Lung (tissue), 16 donors: ENCODE results near the gene ETDC. TPM values are rescaled to one million over a fixed set of nuclear protein-coding genes. Genes with fewer than 3 reads are reported as not detected.
"Not testable (repeated sequence)": the region's sequence is repeated elsewhere in the genome, so short reads cannot be mapped to it uniquely, and the experiment has no call there.

Experiments used
- ATAC-seq: fragments of 200-7000 bp; cut with Tn5 transposase; one replicate; pipeline ENCODE4 v1.9.1; 2020; ENCODE audit warnings: moderate number of reproducible peaks; ENCODE audit not compliant: insufficient read depth, low FRiP score
- DNase-seq, 3 donors: peaks; one replicate each; pipeline ENCODE4 v3.0.0-alpha.2; 2013 to 2017
- H3K27ac ChIP-seq, 2 donors: one replicate each; pipeline ENCODE4 v1.5.1; 2013; ENCODE audit warnings: mild to moderate bottlenecking in 2 of 2, moderate library complexity in 2 of 2, control low read depth in 1 of 2, inconsistent platforms in 1 of 2, low read depth in 1 of 2, low read length in 1 of 2
- H3K27me3 ChIP-seq, 3 donors: one replicate each; pipeline ENCODE4 v1.5.1; 2013; ENCODE audit warnings: low read length in 2 of 3; ENCODE audit not compliant: control insufficient read depth in 3 of 3, insufficient read depth in 3 of 3
- H3K36me3 ChIP-seq, 4 donors: one replicate each; pipeline ENCODE4 v1.5.1; 2013; ENCODE audit warnings: low read length in 4 of 4, mild to moderate bottlenecking in 1 of 4, moderate library complexity in 1 of 4; ENCODE audit not compliant: control insufficient read depth in 4 of 4, insufficient read depth in 4 of 4
- H3K4me1 ChIP-seq, 5 donors: one replicate each; pipeline ENCODE4 v1.5.1; 2013; ENCODE audit warnings: low read length in 5 of 5, mild to moderate bottlenecking in 2 of 5, moderate library complexity in 1 of 5; ENCODE audit not compliant: control insufficient read depth in 5 of 5, insufficient read depth in 5 of 5
- H3K4me3 ChIP-seq: one replicate; pipeline ENCODE4 v1.5.1; 2013; ENCODE audit warnings: mild to moderate bottlenecking, control low read depth, moderate library complexity
- H3K9ac ChIP-seq, 2 donors: one replicate each; pipeline ENCODE4 v1.5.1; 2013; ENCODE audit warnings: low read length in 2 of 2, control low read depth in 1 of 2; ENCODE audit not compliant: insufficient read depth in 1 of 2
- H3K9me3 ChIP-seq, 4 donors: one replicate each; pipeline ENCODE4 v1.5.1; 2013; ENCODE audit warnings: low read length in 3 of 4, mild to moderate bottlenecking in 1 of 4, moderate library complexity in 1 of 4; ENCODE audit not compliant: control insufficient read depth in 4 of 4, insufficient read depth in 3 of 4
- CTCF ChIP-seq: IDR thresholded peaks from 2 replicates; pipeline ENCODE4 v1.5.1; 2012; ENCODE audit warnings: mild to moderate bottlenecking; ENCODE audit errors: control extremely low read depth, extremely low read depth
- WGBS, 2 donors: extraction: QIAGEN DNeasy Blood & Tissue Kit; methylation state at CpG; one replicate each; pipeline ENCODE4 v1.1.7; 2013; 5-methylcytosine and 5-hydroxymethylcytosine counted together
- long read RNA-seq, 5 donors: transcript quantifications; one replicate each; lab custom pipeline, GENCODE V29; 2026
- polyA plus RNA-seq, 2 donors: library from polyadenylated mRNA; stranded (reverse); fragments of 200-250 nt; gene quantifications; one replicate each; pipeline ENCODE4 v1.2.1, GENCODE V29; 2013
- total RNA-seq, 2 donors: library from RNA; depleted of rRNA in 1 of 2; stranded (reverse); fragments of >200 nt in 1 of 2; gene quantifications; one replicate each; pipeline ENCODE4 v1.2.1, GENCODE V29; 2014 to 2021
- donor health status: control.
- donor health status: control.
- donor health status: Bipolar disorder and iron deficiency.
- donor health status: healthy.
- donor health status: DM: yes; HTN: yes; CAD: no.

The ETDC gene
- total RNA-seq (not detected), polyA plus RNA-seq (not detected)
- long read RNA-seq, donor 1: 0 reads
- long read RNA-seq, donor 2: 0 reads
- long read RNA-seq, donor 3: 0 reads
- long read RNA-seq, donor 4: 0 reads
- long read RNA-seq, donor 5: 0 reads

DNA sequence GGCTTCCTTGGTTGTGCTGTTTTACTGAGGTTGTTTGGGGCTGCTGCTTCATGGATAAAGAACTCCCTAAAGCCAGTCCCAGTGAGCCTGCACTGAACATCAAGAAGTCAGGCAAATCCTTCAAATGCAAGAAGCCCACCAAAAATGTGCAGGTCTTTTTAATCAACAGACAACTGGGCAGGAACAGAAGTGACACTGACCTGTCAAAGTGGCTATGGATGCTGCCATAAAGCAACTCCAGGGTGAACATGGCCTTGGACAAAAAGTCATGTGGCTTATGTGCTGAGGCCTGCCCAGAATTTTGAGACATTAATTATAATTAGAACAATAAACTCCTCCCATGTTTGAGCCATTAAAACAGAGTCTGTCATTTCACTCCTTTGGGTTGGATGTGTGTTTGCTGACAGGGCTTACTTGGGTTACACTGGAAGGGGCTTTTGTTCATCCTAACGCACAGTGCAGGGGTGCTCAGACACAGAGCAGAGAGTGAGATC lies at the start of gene ETDC:
TSS of gene ETDC (plus strand) at position 51 of the 494 bp plus-strand sequence. CDS start at position 51, 0 bp downstream.
- Histone ChIP-seq H3K27me3 (peaks cover 0 to 2% (median 2%) of the 10 kb centered on the region in 3 donors), H3K27ac (no peak within 1 kb of the TSS), H3K4me3 (no peak within 1 kb of the TSS), H3K36me3 (no peaks in the 10 kb centered on the region), H3K9me3 (no peaks in the 10 kb centered on the region), H3K4me1 (peaks cover 0 to 7% (median 0%) of the 10 kb centered on the region in 5 donors), H3K9ac (no peak within 1 kb of the TSS)
- no peak for TF ChIP-seq CTCF
- ATAC-seq (no peak), DNase-seq (no peak)
- WGBS, 2 donors: 72 to 100% methylated on average over 1 of the region's 1 CpG

DNA sequence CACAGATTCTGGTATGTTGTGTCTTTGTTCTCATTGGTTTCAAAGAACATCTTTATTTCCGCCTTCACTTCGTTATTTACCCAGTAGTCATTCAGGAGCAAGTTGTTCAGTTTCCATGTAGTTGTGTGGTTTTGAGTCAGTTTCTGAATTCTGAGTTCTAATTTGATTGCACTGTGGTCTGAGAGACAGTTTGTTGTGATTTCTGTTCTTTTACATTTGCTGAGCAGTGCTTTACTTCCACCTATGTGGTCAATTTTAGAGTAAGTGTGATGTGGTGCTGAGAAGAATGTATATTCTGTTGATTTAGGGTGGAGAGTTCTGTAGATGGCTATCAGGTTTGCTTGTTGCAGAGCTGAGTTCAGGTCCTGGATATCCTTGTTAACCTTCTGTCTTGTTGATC lies 48.3 kb upstream of the ETDC start:
- not testable (repeated sequence) for H3K27ac ChIP-seq, H3K27me3 ChIP-seq, H3K9ac ChIP-seq, H3K4me3 ChIP-seq, H3K4me1 ChIP-seq, H3K36me3 ChIP-seq, H3K9me3 ChIP-seq, ATAC-seq, DNase-seq
- WGBS, 2 donors: 86 to 92% methylated on average over 2 of the region's 2 CpGs

DNA sequence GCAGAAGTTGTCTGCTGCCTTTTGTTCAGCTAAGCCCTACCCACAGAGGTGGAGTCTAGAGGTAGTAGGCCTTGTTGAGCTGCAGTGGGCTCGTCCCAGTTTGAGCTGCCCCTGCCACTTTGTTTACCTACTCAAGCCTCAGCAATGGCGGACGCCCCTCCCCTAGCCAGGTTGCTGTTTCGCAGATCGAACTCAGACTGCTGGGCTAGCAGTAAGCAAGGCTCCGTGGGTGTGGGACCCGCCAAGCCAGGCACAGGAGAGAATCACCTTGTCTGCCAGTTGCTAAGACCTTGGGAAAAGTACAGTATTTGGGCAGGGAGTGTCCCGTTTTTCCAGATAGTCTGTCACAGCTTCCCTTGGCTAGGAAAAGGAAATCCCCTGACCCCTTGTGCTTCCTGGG lies 45.9 kb upstream of the ETDC start:
- DNase-seq, H3K27ac ChIP-seq, H3K9me3 ChIP-seq, H3K36me3 ChIP-seq, H3K4me1 ChIP-seq, ATAC-seq, H3K4me3 ChIP-seq, H3K27me3 ChIP-seq, H3K9ac ChIP-seq: not testable (repeated sequence)
- 80 to 100% methylated on average over 8 of the region's 8 CpGs for WGBS, 2 donors

GRCh38 chrX:135264206-135264605 lies 45.1 kb upstream of the ETDC start:
- Histone ChIP-seq H3K27me3 (no peaks in the 10 kb centered on the region), H3K36me3 (no peaks in the 10 kb centered on the region), H3K27ac (no peak overlapping the region), H3K9me3 (peaks cover 0 to 4% (median 0%) of the 10 kb centered on the region in 4 donors), H3K4me3 (no peak overlapping the region), H3K4me1 (no peaks in the 10 kb centered on the region), H3K9ac (no peak overlapping the region)
- no peak for TF ChIP-seq CTCF
- 78 to 100% methylated on average over 4 of the region's 4 CpGs for WGBS, 2 donors
- DNase-seq (no peak), ATAC-seq (no peak)
